IPS DF 19.7 (cell line): ENCODE results near the gene CAPN12.
A peak's percentile ranks its signal among the peaks of the same experiment; 100 is the strongest.
"Not testable (repeated sequence)": the region's sequence is repeated elsewhere in the genome, so short reads cannot be mapped to it uniquely, and the experiment has no call there.

Experiments
- DNase-seq: peaks from one replicate; pipeline ENCODE4 v3.0.0-alpha.2; 2013; ENCODE audit warnings: low read depth, low spot score

CAPN12 gene

DNA sequence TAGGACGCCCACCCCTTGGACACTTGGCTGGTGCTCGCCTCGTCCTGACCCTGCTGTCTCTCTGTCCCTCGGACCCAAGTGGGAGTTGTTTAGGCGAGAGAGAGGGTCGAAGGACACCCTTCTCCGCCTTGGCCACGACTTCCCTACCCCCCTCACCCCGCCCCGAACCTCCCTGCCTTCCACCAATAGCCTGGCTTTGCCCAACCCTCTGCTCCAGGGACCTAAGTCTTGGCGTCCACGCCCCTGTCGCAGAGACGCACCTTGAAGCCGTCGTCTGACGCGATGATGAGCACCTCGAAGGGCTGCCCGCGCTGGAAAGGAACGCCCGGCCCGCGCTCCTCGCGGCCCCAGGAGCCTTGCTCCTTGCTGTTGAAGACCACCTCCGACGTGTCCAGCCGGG is 27.3 kb upstream of the CAPN12 start:
- DNase-seq, result not testable (repeated sequence)

DNA sequence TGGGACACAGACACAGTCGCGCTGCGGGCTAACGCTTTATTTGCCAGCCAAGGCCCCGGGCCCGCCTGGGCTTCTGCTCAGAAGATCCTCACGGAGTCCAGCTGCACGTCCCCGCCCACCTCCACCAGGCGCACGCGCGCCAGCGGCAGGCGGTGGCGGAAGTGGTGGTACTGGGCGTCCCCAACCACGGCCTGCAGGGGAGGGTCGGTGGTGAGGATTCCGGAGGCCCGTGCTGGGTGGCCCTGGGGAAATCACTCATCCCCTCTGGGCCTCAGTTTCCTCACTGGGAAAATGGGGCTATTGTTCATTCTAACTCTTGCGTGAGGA is 26.6 kb upstream of the CAPN12 start:
- not testable (repeated sequence) for DNase-seq

DNA sequence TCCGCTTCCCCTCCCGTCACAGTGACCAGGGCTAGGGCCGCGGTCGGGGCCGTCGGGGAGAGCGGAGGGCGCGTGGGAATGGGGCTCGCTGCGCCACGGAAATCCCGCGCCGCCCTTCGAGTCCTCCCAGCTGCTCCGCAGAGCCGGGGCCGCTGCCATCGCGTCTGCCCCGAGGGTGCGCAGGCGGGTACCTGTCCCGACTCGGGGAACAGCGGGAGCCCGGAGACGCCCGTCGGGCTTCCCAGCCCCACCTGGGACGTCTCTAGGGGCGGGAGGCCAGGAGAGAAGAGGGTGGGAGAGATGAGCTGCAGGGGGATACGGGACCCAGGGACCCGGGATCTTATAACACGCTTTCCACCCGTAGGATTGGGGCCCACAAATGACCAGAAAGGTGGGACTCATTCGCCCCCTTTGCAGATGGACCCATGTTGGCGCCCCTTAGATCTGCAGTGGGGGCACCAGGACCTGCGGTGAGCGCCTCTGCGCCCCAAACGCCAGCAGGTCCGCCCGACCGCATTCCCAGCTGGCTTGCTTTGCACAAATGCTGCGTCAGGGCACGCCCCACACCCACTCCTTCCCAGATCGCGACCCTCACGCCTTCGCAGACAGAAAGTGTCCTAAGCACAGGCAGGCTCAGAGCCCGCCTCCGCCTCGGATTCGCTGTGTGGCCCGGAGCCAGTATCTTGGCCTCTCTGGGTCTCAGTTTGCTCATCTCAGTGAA is 26.1 kb upstream of the CAPN12 start:
- not testable (repeated sequence) for DNase-seq

DNA sequence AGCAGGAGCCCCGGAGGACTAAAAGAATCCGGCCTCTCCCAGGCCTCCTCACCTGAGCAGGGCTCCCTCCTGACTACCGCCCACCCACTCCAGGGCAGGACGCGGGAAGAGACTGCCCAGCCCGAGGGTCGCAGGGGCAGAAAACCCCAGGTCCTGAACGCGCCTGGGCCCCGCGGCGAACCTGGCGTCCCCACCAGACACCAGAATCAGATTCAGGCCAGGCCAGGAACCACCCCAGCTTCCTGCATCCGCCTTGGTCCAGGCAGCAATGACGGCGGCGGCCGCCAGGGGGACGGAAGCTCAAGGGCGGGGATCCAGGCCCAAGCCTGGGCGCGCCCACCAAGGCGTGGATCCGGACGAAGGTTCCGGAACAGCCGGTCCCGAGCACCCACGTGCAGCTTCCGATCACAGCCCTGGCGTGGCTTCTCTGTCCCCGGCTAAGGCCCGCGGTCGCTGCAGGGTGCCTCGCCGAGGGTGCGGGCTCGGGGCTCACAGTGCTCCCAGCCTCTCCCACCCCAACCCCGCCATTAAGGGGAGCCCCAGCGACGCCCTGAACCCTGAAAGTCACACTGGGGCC is 25.4 kb upstream of the CAPN12 start:
- peak; percentile 20 for DNase-seq

DNA sequence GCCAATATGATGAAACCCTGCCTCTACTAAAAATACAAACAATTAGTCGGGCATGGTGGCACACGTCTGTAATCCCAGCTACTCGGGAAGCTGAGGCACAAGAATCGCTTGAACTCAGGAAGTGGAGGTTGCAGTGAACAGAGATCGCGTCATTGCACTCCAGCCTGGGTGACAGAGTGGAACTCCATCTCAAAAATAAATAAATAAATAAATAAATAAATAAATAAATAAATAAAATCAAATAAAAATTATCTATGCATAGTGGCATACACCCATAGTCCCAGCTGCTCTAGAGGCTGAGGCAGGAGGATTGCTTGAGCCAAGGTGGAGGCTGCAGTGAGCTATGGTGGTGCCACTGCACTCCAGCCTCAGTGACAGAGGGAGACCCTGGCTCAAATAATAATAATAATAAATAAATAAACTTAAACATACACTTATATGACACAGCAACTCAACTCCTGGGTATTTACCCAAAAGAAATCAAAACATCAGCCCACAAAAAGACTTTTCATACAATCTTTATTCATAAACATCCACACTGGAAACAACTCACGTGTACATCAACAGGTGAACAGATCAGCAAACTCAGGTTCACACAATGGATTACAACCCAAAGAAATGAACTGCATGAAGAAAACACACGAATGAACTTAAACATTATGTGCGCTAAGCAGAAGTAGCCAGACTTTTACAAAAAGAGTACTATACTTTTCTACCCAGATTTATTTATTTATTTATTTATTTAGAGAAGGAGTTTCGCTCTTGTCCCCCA is 22.2 kb upstream of the CAPN12 start:
- no peak for DNase-seq

DNA sequence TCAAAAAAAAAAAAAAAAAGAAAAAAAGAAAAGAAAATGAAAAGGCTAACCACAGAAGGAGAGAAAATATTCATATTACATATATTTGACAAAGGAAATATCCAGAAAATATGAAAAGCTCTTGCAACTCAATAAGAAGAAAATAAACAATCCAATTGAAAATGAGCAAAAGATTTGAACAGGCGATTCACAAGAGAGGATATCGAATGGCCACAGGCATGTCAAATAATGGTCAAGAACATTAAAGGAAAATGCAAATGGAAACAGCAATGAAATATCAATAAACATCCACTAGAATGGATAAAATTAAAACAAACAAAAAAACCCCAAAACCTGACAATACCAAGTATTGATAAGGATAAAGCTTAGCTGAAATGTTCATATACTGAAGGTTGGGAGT is 20.9 kb upstream of the CAPN12 start:
- DNase-seq, result no peak

DNA sequence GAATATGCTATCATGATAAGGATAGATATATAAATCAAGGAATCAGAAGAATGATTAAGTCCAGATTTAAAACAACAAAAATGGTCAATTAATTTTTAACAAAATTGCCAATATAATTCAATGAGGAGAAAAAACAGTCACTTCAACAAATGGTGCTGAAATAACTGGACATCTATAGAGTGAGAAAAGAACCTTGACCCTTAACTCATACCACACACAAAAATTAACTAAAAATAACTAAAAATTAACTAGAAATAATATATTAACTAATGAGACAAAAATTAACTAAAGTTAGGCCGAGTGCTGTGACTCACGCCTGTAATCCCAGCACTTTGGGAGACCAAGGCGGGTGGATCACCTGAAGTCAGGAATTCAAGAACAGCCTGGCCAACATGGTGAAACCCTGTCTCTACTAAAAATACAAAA is 19.5 kb upstream of the CAPN12 start:
- DNase-seq, result no peak

DNA sequence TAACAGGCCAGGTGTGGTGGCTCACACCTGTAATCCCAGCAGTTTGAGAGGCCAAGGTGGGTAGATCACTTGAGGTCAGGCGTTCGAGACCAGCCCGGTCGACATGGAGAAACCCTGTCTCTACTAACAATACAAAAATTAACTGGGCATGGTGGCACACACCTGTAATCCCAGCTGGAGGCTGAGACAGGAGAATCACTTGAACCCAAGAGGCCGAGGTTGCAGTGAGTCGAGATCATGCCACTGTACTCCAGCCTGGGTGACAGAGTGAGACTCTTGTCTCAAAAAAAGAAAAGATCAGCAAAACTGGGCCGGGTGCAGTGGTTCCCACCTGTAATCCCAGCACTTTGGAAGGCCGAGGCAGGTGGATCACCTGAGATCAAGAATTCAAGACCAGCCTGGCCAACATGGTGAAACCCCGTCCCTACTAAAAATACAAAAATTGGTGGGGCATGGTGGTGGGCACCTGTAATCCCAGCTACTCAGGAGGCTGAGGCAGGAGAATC is 17.7 kb upstream of the CAPN12 start:
- DNase-seq, result not testable (repeated sequence)

DNA sequence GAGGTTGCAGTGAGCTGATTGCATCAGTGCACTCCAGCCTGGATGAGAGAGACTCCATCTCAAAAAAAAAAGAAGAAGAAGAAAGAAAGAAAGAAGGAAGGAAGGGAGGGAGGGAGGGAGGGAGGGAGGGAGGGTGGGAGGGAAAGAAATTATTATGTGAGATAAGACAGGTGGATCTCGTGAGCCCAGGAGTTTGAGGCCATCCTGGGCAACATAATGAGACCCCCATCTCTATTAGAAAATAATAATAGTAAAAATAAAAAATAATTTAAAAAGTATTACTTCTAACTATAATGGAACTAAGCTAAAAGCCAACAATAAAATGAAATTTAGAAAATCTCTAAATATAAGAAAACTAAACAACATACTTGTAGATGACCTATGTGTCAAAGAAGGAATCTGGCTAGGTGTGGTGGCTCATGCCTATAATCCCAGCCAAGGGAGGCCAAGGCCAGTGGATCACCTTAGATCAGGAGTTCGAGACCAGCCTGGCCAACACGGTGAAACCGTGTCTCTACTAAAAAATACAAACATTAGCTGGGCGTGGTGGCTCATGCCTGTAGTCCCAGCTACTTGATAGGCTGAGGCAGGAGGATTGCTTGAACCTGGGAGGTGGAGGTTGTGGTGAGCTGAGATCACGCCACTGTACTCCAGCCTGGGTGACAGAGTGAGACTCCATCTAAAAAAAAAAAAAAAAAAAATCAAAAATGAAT is 16.7 kb upstream of the CAPN12 start:
- DNase-seq, result not testable (repeated sequence)

DNA sequence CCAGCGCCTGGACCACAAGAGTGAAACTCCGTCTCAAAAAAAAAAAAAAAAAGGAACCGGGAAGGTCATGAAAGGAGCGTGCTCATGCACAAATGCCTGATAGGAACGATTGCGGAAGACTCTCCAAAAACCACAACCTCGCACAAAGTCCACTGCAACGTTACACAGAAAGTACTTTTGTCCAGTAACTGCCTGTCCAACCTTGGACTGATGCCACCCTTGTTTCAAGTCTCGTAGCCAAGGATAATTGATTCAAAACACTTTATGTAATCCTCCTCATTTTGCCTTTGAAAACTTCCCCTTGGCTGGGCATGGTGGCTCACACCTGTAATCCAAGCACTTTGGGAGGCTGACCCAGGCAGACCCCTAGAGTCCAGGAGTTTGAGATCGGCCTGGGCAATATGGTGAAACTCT is 15.3 kb upstream of the CAPN12 start:
- no peak for DNase-seq

DNA sequence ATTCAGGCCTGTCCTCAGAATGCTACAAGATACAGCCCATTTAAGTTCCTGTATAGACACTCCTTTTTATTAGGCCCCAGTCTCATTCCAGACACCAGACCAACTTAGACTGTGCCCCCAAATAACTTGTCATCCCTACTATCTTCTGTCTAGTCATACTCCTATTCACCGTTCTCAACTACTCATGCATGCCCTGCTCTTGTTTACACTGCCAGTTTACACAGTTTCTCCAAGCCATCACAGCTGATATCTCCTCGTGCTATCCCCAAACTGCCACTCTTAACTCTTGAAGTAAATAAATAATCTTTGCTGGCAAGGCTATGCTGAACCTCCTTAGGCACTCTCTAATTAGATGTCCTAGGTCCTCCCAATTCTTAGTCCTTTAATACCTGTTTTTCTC is 9.9 kb upstream of the CAPN12 start:
- not testable (repeated sequence) for DNase-seq

DNA sequence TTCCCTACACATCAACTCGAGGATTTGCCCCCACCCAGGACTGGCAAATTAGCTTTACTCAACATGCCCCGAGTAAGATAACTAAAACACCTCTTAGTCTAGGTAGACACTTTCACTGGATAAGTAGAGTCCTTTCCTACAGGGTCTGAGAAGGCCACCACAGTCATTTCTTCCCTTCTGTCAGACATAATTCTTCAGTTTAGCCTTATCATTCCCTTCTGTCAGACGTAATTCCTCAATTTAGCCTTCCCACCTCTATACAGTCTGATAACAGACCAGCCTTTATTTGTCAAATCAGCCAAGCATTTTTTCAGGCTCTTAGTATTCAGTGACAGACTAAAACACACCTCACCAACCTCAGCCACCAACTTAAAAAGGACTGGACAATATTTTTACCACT is 9.5 kb upstream of the CAPN12 start:
- not testable (repeated sequence) for DNase-seq

DNA sequence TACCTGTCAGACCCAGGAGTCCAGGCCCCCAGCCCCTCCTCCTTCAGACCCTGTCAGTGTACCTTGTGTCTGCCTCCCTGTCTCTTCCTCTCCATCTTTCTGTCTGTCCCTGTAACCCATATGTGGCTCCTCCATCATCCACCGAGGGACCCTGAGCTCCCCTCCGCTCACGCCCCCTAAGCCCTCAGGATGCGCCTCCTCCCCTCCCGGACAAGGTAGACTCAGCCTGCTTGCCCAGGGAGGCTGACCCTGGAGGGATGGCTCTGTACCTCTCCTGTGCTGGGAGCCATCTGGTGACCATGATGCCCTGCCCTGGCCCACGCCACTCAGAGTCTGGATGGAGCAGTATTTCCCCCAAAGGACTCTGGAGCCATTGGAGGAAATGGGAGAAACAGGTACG is 1.0 kb upstream of the CAPN12 start:
- no peak for DNase-seq

DNA sequence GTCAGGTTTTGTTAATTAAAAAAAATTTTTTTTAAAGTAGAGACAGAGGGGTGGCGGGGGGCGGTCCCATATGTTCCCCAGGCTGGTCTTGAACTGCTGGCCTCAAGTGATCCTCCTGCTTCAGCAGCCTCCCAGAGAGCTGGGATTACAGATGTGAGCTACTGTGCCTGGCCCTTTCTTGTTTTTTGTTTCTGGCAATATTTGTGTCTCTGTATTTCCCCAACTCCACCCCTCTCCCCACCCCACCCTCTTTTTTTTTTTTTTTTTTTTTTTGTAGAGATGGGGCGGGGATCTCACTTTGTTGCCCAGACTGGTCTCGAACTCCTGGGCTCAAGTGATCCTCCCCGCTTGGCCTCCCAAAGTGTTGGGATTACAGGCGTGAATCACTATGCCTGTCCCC is 600 bp upstream of the CAPN12 start:
- DNase-seq, result no peak

DNA sequence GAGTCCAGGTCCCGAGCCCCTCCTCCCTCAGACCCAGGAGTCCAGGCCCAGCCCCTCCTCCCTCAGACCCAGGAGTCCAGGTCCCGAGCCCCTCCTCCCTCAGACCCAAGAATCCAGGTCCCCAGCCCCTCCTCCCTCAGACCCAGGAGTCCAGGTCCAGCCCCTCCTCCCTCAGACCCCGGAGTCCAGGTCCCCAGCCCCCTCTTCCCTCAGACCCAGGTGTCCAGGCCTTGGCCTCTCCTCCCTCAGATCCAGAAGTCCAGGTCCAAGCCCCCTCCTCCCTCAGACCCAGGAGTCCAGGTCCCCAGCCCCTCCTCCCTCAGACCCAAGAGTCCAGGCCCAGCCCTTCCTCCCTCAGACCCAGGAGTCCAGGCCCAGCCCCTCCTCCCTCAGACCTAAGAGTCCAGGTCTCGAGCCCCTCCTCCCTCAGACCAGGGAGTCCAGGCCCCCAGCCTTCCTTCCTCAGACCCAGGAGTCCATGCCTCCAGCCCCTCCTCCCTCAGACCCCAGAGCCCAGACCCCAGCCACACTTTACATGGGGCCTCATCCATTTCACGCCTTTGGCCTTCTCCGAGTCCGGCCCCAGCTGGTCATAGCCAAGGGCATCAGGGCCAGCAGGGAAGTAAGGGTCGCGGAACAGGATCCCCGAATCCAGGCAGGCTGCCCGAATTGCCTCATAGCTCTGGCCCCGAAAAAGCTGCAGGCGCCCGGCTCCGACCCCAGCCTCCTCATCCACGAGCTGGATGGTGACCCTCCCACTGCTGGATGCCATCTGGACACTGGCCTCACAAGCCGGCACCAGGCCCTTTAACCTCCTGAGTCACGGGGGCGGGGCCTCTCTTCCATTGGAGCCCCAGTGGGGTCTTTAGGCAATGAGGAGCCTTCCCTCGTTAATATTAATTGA is 628 bp downstream of the CAPN12 start:
- DNase-seq, result no peak

DNA sequence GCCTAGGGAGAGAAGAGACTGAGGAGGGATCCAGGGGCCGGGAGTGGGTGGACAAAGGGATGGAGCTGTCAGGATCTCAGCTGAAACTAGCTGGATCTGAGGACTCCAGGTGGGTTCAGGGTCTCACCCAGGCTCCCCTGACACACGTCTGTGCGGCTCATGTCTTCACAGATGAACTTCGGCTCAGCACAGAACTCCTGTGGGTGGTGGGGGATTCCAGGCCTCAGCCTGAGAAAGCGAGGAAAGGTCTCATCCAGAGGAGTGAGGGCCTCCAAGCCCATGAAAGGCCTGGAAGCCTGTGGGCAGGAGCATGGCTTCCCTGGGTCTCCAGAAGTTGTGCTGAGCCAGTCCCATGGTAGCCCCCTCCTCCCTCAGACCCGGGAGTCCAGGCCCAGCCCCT is 1.4 kb downstream of the CAPN12 start:
- DNase-seq, result no peak

DNA sequence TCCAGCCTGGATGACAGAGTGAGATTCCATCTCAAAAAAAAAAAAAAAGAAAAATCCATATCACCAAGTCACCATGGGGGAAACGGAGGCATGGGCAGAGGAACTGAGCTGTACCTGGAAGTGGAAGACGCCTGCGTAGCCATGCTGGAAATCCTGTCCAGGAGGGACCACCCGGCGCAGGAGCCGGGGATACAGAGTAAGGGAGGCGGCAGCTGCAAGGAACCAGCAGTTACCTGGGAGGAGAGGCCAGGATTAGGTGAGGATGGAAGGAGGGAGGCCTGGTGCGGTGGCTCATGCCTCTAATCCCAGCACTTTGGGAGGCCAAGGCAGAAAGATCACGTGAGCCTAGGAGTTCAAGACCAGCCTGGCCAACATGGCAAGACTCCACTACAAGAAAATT is 2.0 kb downstream of the CAPN12 start:
- DNase-seq, result no peak

DNA sequence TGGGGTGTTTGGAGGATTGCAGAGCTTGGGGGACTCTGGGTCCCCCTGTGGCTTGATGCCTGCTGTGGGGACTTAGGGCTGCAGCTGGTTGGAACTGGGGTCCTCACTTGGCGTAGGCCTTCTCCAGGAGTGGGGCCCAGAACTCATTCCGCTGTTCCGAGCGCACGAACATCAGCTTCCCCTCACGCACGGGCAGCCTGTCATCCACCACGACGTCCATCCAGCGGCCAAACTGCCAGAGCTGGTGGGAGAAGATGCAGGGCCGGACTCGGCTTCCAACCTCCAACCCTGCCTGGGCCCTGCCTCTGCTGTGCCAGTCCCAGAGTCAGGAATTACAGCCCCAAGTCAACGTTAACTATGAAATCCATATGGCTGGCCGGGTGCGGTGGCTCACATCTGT is 2.6 kb downstream of the CAPN12 start:
- DNase-seq, result no peak

DNA sequence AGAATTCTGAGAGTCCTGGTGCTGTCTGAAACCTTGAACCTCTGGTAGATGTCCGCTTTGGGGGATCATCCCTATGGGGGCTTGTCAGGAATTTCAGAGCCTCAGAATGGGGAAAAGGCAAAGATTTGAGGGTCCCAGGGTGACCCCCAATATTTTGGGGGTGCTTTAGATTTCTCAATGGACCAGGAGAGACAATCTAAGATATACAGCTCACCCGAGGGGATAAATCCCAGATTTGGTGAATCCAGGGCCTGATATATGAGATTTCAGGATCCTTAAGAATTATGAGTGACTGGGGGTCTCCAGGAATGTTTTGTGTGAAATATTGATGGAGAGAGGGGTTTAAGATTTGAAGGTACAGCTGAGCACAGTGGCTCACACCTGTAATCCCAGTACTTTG is 3.3 kb downstream of the CAPN12 start:
- DNase-seq, result no peak

DNA sequence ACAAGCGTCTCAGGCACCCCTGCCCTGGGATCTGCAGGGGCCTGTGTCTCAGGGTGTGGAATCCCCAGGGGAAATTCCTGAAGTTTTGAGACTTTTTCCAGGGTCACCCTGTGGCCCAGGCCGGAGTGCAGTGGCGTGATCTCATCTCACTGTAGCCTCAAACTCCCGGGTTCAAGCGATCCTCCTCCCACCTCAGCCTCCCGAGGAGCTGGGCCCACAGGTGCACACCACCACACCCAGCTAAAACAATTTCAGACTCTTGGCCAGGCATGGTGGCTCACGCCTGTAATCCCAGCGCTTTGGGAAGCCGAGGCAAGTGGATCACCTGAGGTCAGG is 4.0 kb downstream of the CAPN12 start:
- no peak for DNase-seq
